ENCODE measurements around the gene TCF20. TPM values are rescaled to one million over a fixed set of nuclear protein-coding genes. Genes with fewer than 3 reads are reported as not detected.

TCF20 gene
- total and polyA plus RNA-seq, 8 donors, result 7.8 to 28.3 (median 17.0) TPM

DNA sequence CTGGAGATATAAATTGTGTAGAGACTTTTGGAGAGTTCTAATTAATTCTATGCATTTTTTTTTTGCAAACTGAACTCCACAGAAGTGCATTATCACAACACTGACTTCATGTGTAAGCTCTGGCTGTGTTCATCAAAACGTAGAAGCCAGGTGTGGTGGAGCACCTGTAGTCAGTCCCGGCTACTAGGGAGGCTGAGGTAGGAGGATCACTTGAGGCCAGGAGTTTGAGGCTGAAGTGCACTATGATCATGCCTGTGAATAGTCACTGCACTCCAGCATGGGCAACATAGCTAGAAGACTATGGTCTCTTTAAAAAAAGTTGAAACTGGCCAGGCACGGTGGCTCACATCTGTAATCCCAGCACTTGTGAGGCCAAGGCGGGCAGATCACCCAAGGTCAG, 20.6 kb downstream of the TCF20 start:
- no peaks in the 10 kb centered on the region for H3K36me3 ChIP-seq
- no peaks in the 10 kb centered on the region for H3K27me3 ChIP-seq
- intact Hi-C loops (cut with DNase I), result no loop called here
- 80 to 81% methylated on average over 4 of the region's 4 CpGs for WGBS, 2 donors
- H3K9me3 ChIP-seq, result no peaks in the 10 kb centered on the region
- no peak overlapping the region for H3K4me3 ChIP-seq
- H3K27ac ChIP-seq, result no peak overlapping the region
- TF ChIP-seq CTCF (IDR thresholded peaks at IDR 0.05), result no peak
- H3K4me1 ChIP-seq, result no peaks in the 10 kb centered on the region
- no peak for DNase-seq
- FAIRE-seq, result no peak
- ATAC-seq, result no peak

- intact Hi-C loops (cut with DNase I), result no loop called here
- DNase-seq (no peak), FAIRE-seq (no peak), ATAC-seq (no peak)
- no peak for TF ChIP-seq CTCF (IDR thresholded peaks at IDR 0.05)
- Histone ChIP-seq H3K4me3 (no peak overlapping the region), H3K27ac (no peak overlapping the region), H3K9me3 (no peaks in the 10 kb centered on the region), H3K36me3 (no peaks in the 10 kb centered on the region), H3K27me3 (no peaks in the 10 kb centered on the region), H3K4me1 (no peaks in the 10 kb centered on the region)
- 50 to 52% methylated on average over 1 of the region's 1 CpG for WGBS, 2 donors
These were observed 21.5 kb downstream of the TCF20 start for GRCh38 chr22:42248995-42249394.

DNA sequence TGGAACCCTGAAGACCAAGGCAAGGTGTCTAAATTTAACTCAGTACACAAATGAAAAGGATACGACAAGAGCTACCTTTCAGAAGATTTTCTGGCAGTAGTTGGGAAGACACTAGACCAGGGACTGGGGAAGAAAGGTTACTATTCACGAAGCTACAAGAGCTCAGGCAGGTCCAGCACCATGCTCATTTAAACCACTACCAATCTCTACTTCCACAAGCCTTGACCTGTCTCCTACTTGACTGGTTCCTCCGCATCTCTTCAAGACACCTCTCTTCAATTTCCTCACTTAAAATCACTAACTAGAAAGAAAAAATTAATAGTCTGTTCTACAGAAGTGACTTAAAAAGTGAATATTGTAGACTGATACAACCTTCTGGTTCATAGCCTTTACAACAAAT, 22.9 kb downstream of the TCF20 start:
- FAIRE-seq, result no peak
- no peak for TF ChIP-seq CTCF (IDR thresholded peaks at IDR 0.05)
- intact Hi-C loops (cut with DNase I), result no loop called here

DNA sequence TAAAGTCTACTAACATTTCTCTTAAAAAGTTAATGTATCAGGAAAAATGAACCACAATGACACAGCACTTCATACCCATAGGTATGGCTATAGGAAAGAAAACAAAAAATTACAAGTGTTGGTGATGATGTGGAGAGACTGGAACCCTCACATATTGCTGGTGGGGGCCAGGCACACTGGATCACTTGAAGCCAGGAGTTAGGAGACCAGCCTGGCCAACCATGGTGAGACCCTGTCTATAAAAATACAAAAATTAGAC, 26.7 kb downstream of the TCF20 start:
- FAIRE-seq (no peak), DNase-seq (no peak), ATAC-seq (no peak)
- Histone ChIP-seq H3K27me3 (no peaks in the 10 kb centered on the region), H3K36me3 (no peaks in the 10 kb centered on the region), H3K4me3 (no peak overlapping the region), H3K9me3 (no peaks in the 10 kb centered on the region), H3K27ac (no peak overlapping the region), H3K4me1 (peaks cover 0 to 4% (median 0%) of the 10 kb centered on the region in 3 donors)
- intact Hi-C loops (cut with DNase I), result no loop called here
- no peak for TF ChIP-seq CTCF (IDR thresholded peaks at IDR 0.05)

More for the DNA sequence above, 22.9 kb downstream of the TCF20 start:
- 89 to 94% methylated on average over 3 of the region's 3 CpGs for WGBS, 2 donors
- ATAC-seq (no peak), DNase-seq (no peak)
- Histone ChIP-seq H3K27me3 (no peaks in the 10 kb centered on the region), H3K27ac (no peak overlapping the region), H3K4me3 (no peak overlapping the region), H3K36me3 (no peaks in the 10 kb centered on the region), H3K4me1 (peaks cover 0 to 4% (median 0%) of the 10 kb centered on the region in 3 donors), H3K9me3 (no peaks in the 10 kb centered on the region)

DNA sequence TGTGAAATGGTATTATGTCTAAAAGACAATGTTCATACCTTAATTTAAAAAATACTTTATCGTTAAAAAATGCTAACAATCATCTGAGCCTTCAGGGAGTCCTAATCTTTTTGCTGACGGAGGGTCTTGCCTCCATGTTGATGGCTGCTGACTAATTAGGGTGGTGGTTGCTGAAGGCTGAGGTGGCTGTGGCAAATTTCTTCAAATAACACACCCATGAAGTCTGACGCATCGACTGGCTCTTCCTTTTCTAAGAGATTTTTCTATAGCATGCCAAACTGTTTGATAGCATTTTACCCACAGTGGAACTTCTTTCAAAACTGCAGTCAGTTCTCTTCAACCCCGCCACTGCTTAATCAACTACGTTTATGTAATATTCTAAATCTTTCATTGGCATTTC, 33.6 kb downstream of the TCF20 start:
- Histone ChIP-seq H3K36me3 (no peaks in the 10 kb centered on the region), H3K4me1 (no peaks in the 10 kb centered on the region), H3K27ac (no peak overlapping the region), H3K27me3 (no peaks in the 10 kb centered on the region), H3K4me3 (no peak overlapping the region), H3K9me3 (no peaks in the 10 kb centered on the region)
- 96 to 98% methylated on average over 6 of the region's 6 CpGs for WGBS, 2 donors
- intact Hi-C loops (cut with DNase I), result loop anchor here in 1 of 3 donors (2.0 kb wide), 1 partner anchor 20 kb away; no protein-coding TSS in a partner anchor
- no peak for FAIRE-seq
- TF ChIP-seq CTCF (IDR thresholded peaks at IDR 0.05), result no peak
- ATAC-seq, result no peak
- DNase-seq, result no peak

Measured in pancreas (tissue), 10 donors.